DND-41 (cell line): Measurements from ENCODE around the gene TPPP.

Experiments
- CTCF ChIP-seq: IDR thresholded peaks from 2 replicates; pipeline ENCODE4 v1.5.1; 2012; ENCODE audit warnings: borderline replicate concordance, low read length, moderate library complexity, mild to moderate bottlenecking; ENCODE audit not compliant: poor library complexity, severe bottlenecking; ENCODE audit errors: extremely low read depth
- EZH2 ChIP-seq: IDR thresholded peaks from 3 replicates; pipeline ENCODE4 v1.6.1; 2012; ENCODE audit warnings: borderline replicate concordance, low read depth, mild to moderate bottlenecking, moderate library complexity, low read length, inconsistent platforms; ENCODE audit not compliant: severe bottlenecking

DNA sequence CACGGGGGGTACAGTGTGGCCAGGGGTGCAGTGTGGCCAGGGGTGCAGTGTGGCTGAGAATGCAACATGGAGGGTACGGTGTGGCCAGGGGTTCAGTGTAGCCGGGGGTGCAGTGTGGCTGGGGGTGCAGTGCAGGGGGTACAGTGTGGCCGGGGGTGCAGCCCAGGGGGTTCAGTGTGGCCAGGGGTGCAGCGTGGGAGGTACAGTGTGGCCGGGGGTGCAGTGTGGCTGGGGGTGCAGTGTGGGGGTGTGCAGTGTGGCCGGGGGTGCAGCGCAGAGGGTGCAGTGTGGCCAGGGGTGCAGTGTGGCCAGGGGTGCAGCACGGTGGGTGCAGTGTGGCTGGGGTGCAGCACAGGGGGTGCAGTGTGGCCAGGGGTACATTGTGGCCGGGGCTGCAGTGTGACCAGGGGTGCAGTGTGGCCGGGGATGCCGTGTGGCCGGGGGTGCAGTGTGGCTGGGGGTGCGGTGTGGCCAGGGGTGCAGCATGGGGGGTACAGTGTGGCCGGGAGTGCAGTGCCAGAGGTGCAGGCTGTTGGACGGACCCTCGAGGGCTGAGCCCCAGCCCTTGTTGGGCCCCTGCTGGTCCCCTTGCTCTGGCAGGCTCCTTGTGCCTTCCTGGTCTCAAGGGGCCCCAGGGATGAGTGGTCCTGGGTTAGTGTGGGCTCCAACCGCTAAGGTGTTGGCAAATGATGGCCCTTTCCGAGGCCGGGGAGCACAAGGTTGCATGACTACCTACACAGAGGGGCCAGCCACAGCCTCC is 17.9 kb downstream of the TPPP start:
- TF ChIP-seq CTCF (no peak), EZH2 (no peak)
